ENCODE measurements around the gene RAP1GAP.

The RAP1GAP gene

DNA sequence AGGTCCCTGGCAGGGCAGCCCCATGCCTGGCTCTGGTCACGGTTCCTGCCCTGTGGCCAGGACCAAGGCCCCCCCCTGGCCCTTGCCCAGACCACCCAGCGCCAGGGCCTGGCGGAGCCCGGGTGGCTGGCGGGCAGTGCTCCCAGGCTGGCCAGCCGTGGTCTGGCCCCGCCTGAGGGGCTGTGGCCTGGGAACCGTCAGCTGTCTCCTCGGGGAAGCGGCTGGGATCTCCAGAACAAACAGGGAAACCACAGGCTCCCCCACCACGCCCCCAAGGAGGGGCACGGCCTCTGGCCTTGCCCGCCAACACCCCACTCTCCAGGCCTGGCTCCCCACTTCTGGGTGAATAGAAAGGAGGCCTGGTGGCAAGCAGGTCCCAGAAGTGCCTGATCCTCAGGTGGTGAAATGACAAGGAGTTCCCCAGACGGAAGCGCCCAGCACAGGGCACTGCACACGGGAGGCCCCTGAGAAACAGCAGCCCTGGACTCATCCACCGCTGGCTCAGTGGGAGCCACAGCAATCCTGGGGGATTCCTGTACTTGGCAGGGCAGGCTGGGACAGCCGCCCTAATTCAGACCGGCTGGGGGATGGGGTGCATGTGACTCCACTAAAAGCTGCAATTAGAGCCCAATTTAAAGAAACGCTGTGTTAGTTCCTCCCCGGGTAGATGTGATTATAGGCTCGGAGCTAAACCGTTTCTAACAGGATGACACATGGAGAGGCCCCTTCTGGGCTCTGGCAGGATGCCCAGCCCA lies 78.9 kb downstream of the RAP1GAP start:
- no peak for TF ChIP-seq CTCF (IDR thresholded peaks at IDR 0.05; ENCODE audit: low read depth, low read length)
- DNase-seq (ENCODE audit: extremely low read depth, low read depth), result no peak

- no peak for DNase-seq (ENCODE audit: extremely low read depth, low read depth)
- no peak for TF ChIP-seq CTCF (IDR thresholded peaks at IDR 0.05; ENCODE audit: low read depth, low read length)
These were observed 79.5 kb downstream of the RAP1GAP start for GRCh38 chr1:21589618-21590017.

DNA sequence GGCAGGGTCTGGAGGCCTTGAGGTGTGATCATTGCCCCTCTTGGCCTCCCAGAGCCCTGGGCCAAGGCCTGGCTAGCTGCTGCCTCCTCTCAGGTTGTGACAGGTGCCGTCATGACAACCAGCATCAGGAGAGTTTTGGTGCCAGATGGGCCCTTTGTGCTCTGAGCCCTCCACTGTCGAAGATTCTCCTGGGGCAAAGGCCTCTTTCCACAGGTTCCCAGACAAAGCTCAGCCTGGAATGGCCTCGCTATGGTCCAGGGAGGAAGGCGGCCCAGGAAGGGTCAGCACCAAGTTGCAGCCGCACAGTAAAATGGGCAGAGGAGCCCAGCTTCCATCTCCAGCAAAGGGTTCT lies 81.6 kb downstream of the RAP1GAP start:
- no peak for TF ChIP-seq CTCF (IDR thresholded peaks at IDR 0.05; ENCODE audit: low read depth, low read length)
- no peak for DNase-seq (ENCODE audit: extremely low read depth, low read depth)

DNA sequence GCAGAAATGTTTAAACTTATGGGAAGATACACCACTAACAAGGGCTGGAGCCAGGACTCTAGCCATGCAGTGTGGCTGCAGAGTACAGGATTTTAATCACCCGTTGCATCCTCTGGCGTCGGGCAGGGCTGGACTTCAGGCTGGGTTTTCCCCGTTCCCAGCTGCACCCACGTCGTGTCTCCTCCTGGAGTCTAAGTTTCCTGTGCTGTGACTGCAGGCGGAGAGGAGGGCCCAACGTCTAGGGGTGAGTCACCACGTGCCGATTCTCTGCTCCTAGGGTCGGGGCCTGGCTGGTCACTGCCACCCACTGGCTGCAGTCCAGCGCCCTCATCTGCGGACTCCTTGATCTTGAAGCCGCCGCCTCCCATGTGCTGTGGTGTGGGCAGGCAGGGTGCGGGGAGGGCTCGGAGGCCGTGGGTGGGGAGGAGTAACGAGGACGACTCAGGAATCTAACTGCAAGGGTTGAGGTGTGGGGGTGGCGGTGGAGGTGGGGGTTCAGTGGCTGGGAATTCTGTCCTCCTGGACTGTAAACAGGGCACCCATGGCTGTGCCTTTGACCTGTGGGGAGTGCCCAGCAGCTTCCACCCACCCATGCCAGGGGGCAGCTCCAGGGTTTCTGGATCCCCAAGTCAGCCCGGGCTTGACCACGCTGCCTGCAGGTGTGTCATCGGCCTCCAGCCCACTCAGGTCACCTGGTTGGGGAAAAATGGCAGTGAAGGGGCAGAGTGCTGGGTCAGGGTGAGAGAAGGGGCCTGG lies 82.1 kb downstream of the RAP1GAP start:
- peak; percentile 42 for DNase-seq (ENCODE audit: extremely low read depth, low read depth)
- TF ChIP-seq CTCF (IDR thresholded peaks at IDR 0.05; ENCODE audit: low read depth, low read length), result no peak; the same call in 1 of the 2 replicates

DNA sequence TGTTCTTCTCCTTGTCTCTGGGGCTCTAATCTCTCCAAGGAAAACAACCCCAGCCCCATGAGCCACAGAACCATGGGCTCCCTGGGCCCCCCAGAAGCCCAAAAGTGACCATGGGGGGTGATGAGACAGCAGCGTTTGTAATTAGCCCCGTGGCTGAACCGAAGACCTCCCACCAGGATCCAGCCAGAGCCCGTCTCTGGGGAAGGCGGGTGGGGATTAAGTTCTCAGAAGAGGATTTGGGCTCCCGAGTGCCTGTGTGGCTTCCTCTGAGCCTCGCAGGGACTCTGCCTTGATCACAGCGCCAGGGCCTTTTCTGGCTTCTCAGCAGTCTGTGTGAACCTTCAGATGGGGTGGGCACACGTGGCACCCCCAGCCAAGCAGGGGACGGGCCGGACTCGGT lies 82.9 kb downstream of the RAP1GAP start:
- no peak for DNase-seq (ENCODE audit: extremely low read depth, low read depth)

DNA sequence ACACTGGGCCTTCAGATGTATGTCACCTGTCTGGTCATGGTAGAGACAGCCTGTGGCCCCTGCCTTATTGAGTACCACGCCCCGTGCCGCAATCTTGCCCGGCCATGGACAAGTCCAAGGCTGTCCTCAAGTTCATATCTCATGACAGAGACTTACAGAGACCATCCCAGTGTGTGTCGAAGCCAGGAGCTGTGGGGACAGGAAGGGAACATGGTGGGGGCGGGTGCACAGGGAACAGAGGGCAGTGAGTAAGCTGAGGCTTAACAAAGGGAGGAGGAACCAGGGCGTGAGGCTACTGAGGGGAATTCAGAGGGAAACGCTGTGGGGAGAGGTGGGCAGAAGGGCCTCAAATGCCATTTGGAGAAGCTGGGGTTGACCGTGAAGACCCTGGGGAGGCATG lies 84.1 kb downstream of the RAP1GAP start:
- TF ChIP-seq CTCF (IDR thresholded peaks at IDR 0.05; ENCODE audit: low read depth, low read length), result no peak
- no peak for DNase-seq (ENCODE audit: extremely low read depth, low read depth)

More for the DNA sequence above, 82.9 kb downstream of the RAP1GAP start:
- TF ChIP-seq CTCF (IDR thresholded peaks at IDR 0.05; ENCODE audit: low read depth, low read length), result no peak

DNA sequence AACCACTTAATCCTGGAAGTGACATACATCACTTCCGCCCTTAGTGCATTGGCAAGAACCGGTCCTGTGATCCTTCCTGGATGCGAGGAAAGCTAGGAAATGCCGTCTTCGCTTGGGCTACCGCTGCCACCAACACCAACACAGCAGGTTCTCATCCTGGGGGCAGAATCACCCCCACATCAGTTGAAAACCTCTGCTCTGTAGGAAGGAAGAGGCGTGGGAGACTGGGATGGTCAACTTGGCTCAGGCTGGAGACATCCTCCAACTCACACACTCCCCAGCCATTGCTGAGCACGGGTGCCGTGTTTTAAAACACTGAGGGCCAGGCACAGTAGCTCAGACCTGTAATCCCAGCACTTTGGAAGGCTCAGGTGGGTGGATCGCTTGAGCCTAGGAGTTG lies 85.1 kb downstream of the RAP1GAP start:
- no peak for TF ChIP-seq CTCF (IDR thresholded peaks at IDR 0.05; ENCODE audit: low read depth, low read length)
- DNase-seq (ENCODE audit: extremely low read depth, low read depth), result no peak

All from AG09319 (cell line).